Measurements from ENCODE around the gene MCOLN2.
"Not testable (repeated sequence)": the region's sequence is repeated elsewhere in the genome, so short reads cannot be mapped to it uniquely, and the experiment has no call there.

Gene MCOLN2

GRCh38 chr1:84941843-84942242, 55.1 kb downstream of the MCOLN2 start:
- no peak for DNase-seq (ENCODE audit: low read depth)

- no peak for DNase-seq (ENCODE audit: low read depth)
Measured at GRCh38 chr1:84940481-84940880, 56.4 kb downstream of the MCOLN2 start.

- no peak for DNase-seq (ENCODE audit: low read depth)
Measured at GRCh38 chr1:84939761-84940160, 57.2 kb downstream of the MCOLN2 start.

- no peak for DNase-seq (ENCODE audit: low read depth)
Measured at GRCh38 chr1:84939151-84939550, 57.8 kb downstream of the MCOLN2 start.

- no peak for DNase-seq (ENCODE audit: low read depth)
Measured at GRCh38 chr1:84936116-84936810, 60.6 kb downstream of the MCOLN2 start.

- DNase-seq (ENCODE audit: low read depth), result no peak
Measured at GRCh38 chr1:84933011-84933611, 63.8 kb downstream of the MCOLN2 start.

GRCh38 chr1:84930831-84931230, 66.1 kb downstream of the MCOLN2 start:
- DNase-seq (ENCODE audit: low read depth), result no peak

- no peak for DNase-seq (ENCODE audit: low read depth)
Measured at GRCh38 chr1:84930329-84930728, 66.6 kb downstream of the MCOLN2 start.

GRCh38 chr1:84929581-84929980, 67.3 kb downstream of the MCOLN2 start:
- DNase-seq (ENCODE audit: low read depth), result no peak

- DNase-seq (ENCODE audit: low read depth), result no peak
Measured at GRCh38 chr1:84928979-84929378, 67.9 kb downstream of the MCOLN2 start.

- DNase-seq (ENCODE audit: low read depth), result no peak
Measured at GRCh38 chr1:84923317-84923716, 73.6 kb downstream of the MCOLN2 start.

- no peak for DNase-seq (ENCODE audit: low read depth)
Measured at GRCh38 chr1:84920159-84920558, 76.8 kb downstream of the MCOLN2 start.

- no peak for DNase-seq (ENCODE audit: low read depth)
Measured at GRCh38 chr1:84919461-84919970, 77.4 kb downstream of the MCOLN2 start.

GRCh38 chr1:84918726-84919336, 78.1 kb downstream of the MCOLN2 start:
- no peak for DNase-seq (ENCODE audit: low read depth)

- DNase-seq (ENCODE audit: low read depth), result no peak
Measured at GRCh38 chr1:84916897-84917296, 80.0 kb downstream of the MCOLN2 start.

- no peak for DNase-seq (ENCODE audit: low read depth)
Measured at GRCh38 chr1:84913555-84913892, 83.4 kb downstream of the MCOLN2 start.

- DNase-seq (ENCODE audit: low read depth), result no peak
Measured at GRCh38 chr1:84912726-84913554, 84.0 kb downstream of the MCOLN2 start.

- DNase-seq (ENCODE audit: low read depth), result not testable (repeated sequence)
Measured at GRCh38 chr1:84908746-84909464, 88.0 kb downstream of the MCOLN2 start.

- no peak for DNase-seq (ENCODE audit: low read depth)
Measured at GRCh38 chr1:84907095-84907827, 89.7 kb downstream of the MCOLN2 start.

GRCh38 chr1:84902727-84903126, 94.2 kb downstream of the MCOLN2 start:
- not testable (repeated sequence) for DNase-seq (ENCODE audit: low read depth)

- DNase-seq (ENCODE audit: low read depth), result no peak
Measured at GRCh38 chr1:84899969-84900368, 96.9 kb downstream of the MCOLN2 start.
